Neuron (in vitro differentiated cells): ENCODE results near the gene ATG2B.

Experiments
- H2AFZ ChIP-seq: one replicate; pipeline ENCODE4 v1.6.1; 2013; ENCODE audit warnings: low read depth, mild to moderate bottlenecking, inconsistent platforms, low read length, moderate library complexity
- H3K27me3 ChIP-seq: one replicate; pipeline ENCODE4 v1.6.1; 2013; ENCODE audit warnings: low read length; ENCODE audit not compliant: insufficient read depth
- H3K36me3 ChIP-seq: one replicate; pipeline ENCODE4 v1.6.1; 2013; ENCODE audit warnings: low read length; ENCODE audit not compliant: insufficient read depth
- H3K4me1 ChIP-seq: one replicate; pipeline ENCODE4 v1.6.1; 2013; ENCODE audit warnings: low read length; ENCODE audit not compliant: insufficient read depth
- H3K4me3 ChIP-seq: 2 replicates; pipeline ENCODE4 v1.5.1; 2013; ENCODE audit warnings: mild to moderate bottlenecking, low read length, moderate library complexity
- H3K9me3 ChIP-seq: one replicate; pipeline ENCODE4 v1.6.1; 2013; ENCODE audit warnings: low read length

The ATG2B gene

DNA sequence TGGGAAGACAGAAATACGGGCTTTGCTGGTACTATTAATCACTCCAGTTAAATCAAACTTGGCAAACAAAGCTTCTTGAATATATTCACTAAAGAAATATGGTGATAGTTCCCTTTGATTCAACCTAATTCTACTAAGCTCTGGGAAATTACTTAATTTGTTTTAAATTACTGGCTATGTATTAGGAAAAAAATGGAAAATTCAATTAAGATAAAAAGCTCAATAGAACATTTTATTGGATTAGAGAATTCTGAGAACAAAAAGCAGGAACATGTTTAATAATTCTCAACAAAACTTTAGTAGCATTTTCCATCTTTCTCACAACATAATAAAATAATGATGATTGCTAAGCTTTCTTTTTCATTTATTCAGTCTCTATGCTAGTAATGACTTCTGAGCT is 76.9 kb downstream of the ATG2B start:
- no peak overlapping the region for H2AFZ ChIP-seq
- peaks cover 29% of the 10 kb centered on the region for H3K36me3 ChIP-seq
- no peaks in the 10 kb centered on the region for H3K27me3 ChIP-seq
- no peak overlapping the region for H3K4me3 ChIP-seq
- no peaks in the 10 kb centered on the region for H3K9me3 ChIP-seq
- peaks cover 18% of the 10 kb centered on the region for H3K4me1 ChIP-seq

DNA sequence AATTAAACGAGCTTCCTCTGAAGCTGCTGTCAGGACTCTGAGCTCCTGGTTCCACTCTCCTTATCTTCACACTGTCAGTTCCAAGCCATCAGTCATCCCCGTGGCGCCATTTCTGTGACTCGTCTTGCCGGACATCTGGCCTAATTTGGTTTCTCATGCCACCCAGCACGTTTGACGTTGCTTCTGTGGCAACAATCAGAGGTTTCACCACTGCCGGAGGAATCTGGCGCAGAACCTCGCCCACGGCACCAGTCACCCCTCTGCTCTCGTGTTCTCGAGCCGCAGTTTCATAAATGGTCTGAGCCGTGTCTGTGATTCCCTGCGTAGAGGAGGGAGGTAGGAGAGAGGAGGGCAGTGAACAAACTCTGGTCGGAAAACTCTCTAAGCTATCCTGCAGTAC is 77.5 kb downstream of the ATG2B start:
- no peaks in the 10 kb centered on the region for H3K27me3 ChIP-seq
- H2AFZ ChIP-seq, result no peak overlapping the region
- peaks cover 29% of the 10 kb centered on the region for H3K36me3 ChIP-seq
- H3K4me3 ChIP-seq, result no peak overlapping the region
- no peaks in the 10 kb centered on the region for H3K9me3 ChIP-seq
- peaks cover 18% of the 10 kb centered on the region for H3K4me1 ChIP-seq

DNA sequence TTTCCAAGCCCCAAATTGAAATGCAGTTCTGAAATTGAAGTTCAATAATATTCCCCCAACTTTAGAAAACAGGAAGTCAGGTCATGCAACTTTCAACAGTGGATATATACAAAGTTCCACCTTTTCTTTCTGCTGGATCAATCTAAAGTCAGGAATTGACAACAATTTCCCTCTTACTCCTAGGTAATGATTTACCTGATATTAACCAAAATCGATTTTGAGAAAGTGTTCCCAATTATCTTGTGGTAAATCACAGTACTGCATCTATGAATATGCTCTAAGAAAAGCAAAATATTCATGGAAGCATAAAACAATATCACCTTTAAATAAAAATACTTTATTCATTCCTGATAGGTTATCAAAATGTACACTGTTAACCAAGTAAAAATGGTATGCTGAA is 78.7 kb downstream of the ATG2B start:
- H3K4me1 ChIP-seq, result peaks cover 18% of the 10 kb centered on the region
- no peaks in the 10 kb centered on the region for H3K9me3 ChIP-seq
- no peak overlapping the region for H2AFZ ChIP-seq
- H3K4me3 ChIP-seq, result no peak overlapping the region
- H3K36me3 ChIP-seq, result peaks cover 19% of the 10 kb centered on the region
- H3K27me3 ChIP-seq, result no peaks in the 10 kb centered on the region

DNA sequence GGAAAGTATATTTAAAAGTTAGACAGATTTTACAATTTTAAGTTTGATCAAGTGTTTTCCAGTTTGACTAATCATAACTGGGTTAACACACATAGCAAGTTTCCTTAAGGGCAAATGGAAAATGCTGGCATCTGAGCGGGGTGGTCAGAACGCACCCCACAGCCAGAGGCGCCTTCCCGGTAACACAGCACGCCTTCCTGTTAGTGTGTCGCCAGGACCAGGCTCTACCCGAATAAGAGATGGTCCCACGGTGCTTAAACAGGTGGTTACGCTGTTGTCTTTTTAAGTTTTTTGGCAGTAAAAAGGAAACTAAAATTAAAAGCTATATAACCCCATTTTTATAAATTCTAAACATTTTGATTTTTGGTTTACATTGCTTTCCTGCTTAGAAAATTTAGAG is 79.1 kb downstream of the ATG2B start:
- Histone ChIP-seq H2AFZ (no peak overlapping the region), H3K4me3 (no peak overlapping the region), H3K36me3 (peaks cover 16% of the 10 kb centered on the region), H3K9me3 (no peaks in the 10 kb centered on the region), H3K27me3 (no peaks in the 10 kb centered on the region), H3K4me1 (peaks cover 18% of the 10 kb centered on the region)

DNA sequence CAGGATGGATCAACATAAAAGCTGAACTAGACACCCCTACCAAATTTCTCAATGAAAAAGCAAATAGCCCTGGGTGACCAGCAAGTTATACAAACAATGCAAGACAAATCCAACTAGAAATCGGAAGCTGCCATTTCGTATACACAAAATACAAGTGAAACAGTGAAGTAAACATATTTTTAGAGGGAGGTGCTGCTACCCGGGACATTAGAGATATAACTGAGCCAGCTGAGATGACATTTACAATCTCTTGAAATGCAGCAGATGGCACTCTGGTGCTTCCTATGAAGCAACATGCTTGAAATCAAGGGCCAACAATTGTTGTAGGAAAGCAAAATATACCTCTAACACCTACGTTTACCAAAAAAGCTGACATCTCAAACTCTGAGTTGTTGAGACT is 81.7 kb downstream of the ATG2B start:
- Histone ChIP-seq H3K4me3 (no peak overlapping the region), H2AFZ (no peak overlapping the region), H3K36me3 (peaks cover 11% of the 10 kb centered on the region), H3K27me3 (no peaks in the 10 kb centered on the region), H3K9me3 (peaks cover 3% of the 10 kb centered on the region), H3K4me1 (peaks cover 18% of the 10 kb centered on the region)

DNA sequence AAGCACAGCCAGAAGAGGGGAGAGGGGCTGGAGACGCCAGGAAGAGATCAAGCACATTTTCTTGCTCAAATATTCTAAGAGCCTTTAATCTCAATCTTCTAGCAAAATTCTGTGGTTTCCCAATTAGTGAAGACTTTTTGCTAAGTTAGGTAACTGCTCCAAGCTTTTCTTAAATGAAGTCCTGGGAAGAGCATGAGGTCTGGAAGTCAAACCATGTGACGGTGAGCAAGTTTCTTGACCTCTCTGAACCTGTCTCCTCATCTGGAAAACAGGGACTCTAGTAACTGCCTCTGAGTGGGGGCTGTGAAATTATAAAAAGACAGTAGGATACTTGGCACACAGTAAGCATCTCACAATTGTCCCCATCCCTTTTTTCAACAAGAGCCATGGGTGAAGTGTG is 83.0 kb downstream of the ATG2B start:
- H3K9me3 ChIP-seq, result peaks cover 3% of the 10 kb centered on the region
- H3K4me3 ChIP-seq, result no peak overlapping the region
- H3K36me3 ChIP-seq, result peaks cover 4% of the 10 kb centered on the region
- H3K27me3 ChIP-seq, result no peaks in the 10 kb centered on the region
- H2AFZ ChIP-seq, result no peak overlapping the region
- peaks cover 18% of the 10 kb centered on the region for H3K4me1 ChIP-seq

DNA sequence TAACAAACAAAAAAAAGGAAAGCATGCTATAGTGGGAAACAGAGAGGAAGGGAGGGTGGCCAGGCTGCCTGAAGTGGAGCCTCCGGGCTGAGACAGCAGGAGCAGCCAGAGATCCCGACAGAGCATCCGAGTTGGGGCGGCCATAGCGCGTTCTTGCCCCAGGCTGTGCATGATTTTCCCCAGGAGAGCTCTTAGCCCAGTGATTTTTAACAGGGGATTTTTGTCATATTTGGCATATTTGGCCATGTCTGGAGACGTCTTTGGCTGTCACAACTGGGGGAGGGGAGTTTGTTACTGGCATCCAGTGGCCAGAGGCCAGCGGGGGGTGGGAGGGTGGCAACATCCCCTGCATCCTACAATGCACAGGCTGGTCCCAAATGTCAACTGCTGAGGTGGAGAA is 83.6 kb downstream of the ATG2B start:
- Histone ChIP-seq H3K27me3 (no peaks in the 10 kb centered on the region), H3K36me3 (peaks cover 3% of the 10 kb centered on the region), H3K4me1 (peaks cover 18% of the 10 kb centered on the region), H3K9me3 (peaks cover 3% of the 10 kb centered on the region), H2AFZ (no peak overlapping the region), H3K4me3 (no peak overlapping the region)

DNA sequence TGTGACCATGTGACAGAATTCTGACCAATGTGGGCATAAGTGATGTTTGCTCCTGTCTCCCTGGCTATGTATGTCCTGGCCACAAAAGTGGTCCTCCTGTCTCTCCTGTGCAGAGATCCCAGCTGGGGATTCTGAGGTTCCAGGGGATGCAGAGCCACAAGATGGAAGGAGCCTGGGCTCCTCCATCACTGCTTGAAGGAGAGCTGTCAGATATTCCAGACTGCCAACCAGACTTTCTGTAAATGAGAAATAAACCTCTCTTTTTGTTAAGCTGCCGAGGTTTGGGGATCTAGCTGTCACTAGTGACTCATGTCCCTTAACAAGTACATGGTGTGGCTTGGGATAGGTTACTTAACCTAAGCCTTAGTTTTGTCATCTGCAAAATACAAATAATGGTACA is 85.3 kb downstream of the ATG2B start:
- no peaks in the 10 kb centered on the region for H3K36me3 ChIP-seq
- peaks cover 12% of the 10 kb centered on the region for H3K4me1 ChIP-seq
- no peak overlapping the region for H3K4me3 ChIP-seq
- H3K27me3 ChIP-seq, result no peaks in the 10 kb centered on the region
- no peak overlapping the region for H2AFZ ChIP-seq
- peaks cover 3% of the 10 kb centered on the region for H3K9me3 ChIP-seq

DNA sequence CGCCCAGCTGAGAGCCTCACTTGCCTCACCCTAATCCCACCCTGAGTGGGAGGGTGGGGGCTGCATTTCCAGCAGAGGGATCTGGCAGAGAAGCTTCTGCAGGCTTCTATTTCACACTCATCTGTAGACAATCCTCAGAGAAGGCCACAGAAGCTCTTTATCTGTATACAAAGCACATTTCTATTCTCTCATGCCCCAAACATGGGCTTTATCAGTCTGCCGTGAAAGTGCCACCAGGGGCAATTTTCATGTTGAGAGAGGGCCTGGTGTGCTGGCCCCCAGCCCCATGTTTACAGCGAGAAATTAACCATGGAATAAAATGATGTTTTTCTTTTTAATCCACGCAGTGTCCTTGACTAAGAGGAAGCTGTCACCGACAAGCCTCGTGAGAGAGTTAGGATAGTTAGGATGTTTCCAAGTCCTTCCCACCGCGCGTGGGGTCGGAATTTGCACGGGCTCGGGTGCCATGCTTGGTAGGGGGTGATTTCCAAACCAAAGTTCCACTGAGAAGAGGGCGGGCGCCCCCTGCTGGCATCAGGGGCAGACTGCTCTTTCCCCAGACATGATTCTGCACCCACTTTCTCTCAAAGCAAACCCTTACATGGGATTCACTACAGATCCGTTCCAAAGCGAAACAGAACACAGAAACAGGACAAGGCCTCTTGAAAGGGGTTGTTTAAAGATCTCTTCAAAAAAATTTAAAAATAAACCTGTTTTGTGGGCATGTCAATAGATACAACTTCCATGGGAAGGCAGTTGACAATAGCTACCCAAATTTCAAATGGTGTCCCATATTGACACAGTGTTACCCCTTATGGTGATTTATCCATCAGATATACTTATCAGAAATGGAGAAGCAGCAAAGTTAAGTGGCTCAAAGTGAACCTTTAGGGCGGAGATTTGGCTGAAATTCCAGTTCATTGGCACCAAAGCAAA is 87.7 kb downstream of the ATG2B start:
- H3K36me3 ChIP-seq, result no peaks in the 10 kb centered on the region
- H3K9me3 ChIP-seq, result peaks cover 3% of the 10 kb centered on the region
- H3K4me3 ChIP-seq, result no peak overlapping the region
- H3K4me1 ChIP-seq, result no peaks in the 10 kb centered on the region
- no peak overlapping the region for H2AFZ ChIP-seq
- no peaks in the 10 kb centered on the region for H3K27me3 ChIP-seq

DNA sequence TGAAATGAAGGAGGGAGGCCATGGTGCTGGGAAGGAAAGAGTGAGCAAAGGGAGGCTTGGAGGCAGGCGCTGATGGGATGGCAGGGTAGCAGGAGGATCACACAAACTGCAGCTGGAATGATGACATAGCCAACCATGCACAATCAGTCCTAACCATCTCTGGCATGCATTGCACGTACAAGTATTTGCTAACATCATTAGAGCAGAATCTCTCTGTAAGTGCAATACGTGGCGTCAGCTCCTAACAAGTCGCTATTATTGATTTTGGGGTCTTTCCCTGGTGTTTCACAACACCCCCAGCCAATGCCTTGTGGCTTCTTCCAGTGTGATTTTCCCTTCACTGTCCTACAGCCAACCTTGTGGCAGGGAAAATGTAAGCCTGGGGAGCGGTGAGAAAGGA is 88.6 kb downstream of the ATG2B start:
- Histone ChIP-seq H3K4me1 (no peaks in the 10 kb centered on the region), H2AFZ (no peak overlapping the region), H3K36me3 (no peaks in the 10 kb centered on the region), H3K4me3 (no peak overlapping the region), H3K27me3 (no peaks in the 10 kb centered on the region), H3K9me3 (peaks cover 3% of the 10 kb centered on the region)

DNA sequence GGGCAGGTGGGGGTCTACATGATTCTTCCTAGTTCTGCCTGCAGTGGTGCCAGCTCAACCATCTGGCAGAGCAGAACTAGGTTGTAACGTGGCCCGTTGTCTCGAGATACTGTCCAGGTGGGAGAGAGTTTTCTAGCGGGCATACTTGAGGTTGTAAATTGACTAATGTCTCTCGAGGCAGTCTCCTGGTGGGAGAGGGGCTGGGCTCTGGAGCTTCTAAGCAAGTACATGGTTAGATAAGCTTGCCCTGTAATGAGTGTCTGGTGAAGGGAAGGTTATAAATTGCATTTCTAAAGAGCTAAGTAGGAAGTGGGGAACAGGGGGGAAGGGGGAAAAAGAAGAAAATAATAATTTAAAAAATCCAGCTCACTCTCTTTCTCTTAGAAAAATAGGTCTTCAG is 89.0 kb downstream of the ATG2B start:
- Histone ChIP-seq H3K9me3 (peaks cover 3% of the 10 kb centered on the region), H3K27me3 (no peaks in the 10 kb centered on the region), H3K4me3 (no peak overlapping the region), H2AFZ (no peak overlapping the region), H3K4me1 (no peaks in the 10 kb centered on the region), H3K36me3 (no peaks in the 10 kb centered on the region)

DNA sequence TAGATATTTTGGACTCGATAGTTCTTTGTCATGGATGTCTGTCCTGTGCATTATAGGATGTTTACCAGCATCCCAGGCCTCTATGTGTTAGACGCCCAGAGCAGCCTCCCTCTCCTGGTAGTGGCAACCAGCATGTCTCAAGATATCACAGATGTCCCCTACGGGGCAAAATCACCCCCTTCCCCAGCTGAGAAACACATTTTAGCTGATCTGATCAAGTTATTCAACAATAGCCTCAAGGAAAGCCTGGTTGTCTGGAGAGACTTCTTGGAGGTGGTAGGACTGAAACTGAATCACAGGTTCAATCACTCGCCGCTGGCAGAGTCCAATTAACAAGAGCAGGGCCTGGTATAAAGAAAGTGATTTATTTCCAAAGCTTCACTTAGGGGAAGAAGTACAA is 89.5 kb downstream of the ATG2B start:
- Histone ChIP-seq H3K4me3 (no peak overlapping the region), H3K4me1 (no peaks in the 10 kb centered on the region), H2AFZ (no peak overlapping the region), H3K36me3 (no peaks in the 10 kb centered on the region), H3K9me3 (peaks cover 3% of the 10 kb centered on the region), H3K27me3 (peaks cover under 1% of the 10 kb centered on the region)

DNA sequence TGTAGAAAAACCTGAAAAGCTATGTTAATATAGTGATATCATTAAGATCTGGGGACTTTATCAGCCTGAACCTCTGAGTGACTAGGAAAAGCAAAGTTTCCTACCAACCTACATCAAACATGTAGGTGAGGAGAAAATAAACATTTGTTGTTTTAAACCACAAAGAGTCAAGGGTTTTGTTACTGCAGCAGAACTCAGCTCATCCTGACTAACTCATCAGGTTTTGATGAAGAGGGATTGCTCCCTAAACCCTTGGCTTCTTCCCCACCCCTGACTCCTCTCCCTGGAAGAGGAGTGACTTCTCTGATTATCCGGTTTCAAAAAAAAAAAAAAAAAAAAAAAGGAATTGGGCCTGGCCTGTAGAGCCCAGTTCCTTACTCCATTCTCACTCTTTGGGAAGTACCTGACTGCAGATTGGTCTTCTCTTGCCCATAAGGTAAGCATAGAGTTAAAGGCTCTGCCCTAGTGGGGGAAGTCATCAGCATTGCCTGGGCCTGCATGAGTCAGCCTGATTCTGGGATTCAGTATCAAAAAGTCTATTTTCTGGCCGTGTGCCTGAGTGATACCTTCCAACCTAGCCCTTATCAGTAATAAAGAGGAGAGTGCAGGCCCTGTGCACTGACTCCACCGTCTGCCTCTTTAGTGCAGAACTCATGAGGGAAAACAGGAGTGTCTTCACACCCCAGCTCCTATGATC is 90.2 kb downstream of the ATG2B start:
- peaks cover 3% of the 10 kb centered on the region for H3K9me3 ChIP-seq

More for the DNA sequence above, 90.2 kb downstream of the ATG2B start:
- Histone ChIP-seq H3K27me3 (peaks cover 3% of the 10 kb centered on the region), H3K4me1 (no peaks in the 10 kb centered on the region), H3K4me3 (no peak overlapping the region), H3K36me3 (no peaks in the 10 kb centered on the region), H2AFZ (no peak overlapping the region)
